Fibroblast of peridontal ligament (primary cell): ENCODE data around the gene RCCD1.
A peak's percentile ranks its signal among the peaks of the same experiment; 100 is the strongest.
"Not testable (repeated sequence)": the region's sequence is repeated elsewhere in the genome, so short reads cannot be mapped to it uniquely, and the experiment has no call there.

ENCODE experiments used
- DNase-seq: peaks from one replicate; pipeline ENCODE4 v3.0.0-alpha.2; 2010; ENCODE audit errors: extremely low read depth

The RCCD1 gene

GRCh38 chr15:90954712-90955623 is at the start of gene RCCD1:
RCCD1 (plus strand) TSS chr15:90954884; CDS start chr15:90956735, 1,851 bp downstream.
- peak; percentile 92 for DNase-seq

GRCh38 chr15:90905306-90906180 is 49.1 kb upstream of the RCCD1 start:
- DNase-seq, result no peak

DNA sequence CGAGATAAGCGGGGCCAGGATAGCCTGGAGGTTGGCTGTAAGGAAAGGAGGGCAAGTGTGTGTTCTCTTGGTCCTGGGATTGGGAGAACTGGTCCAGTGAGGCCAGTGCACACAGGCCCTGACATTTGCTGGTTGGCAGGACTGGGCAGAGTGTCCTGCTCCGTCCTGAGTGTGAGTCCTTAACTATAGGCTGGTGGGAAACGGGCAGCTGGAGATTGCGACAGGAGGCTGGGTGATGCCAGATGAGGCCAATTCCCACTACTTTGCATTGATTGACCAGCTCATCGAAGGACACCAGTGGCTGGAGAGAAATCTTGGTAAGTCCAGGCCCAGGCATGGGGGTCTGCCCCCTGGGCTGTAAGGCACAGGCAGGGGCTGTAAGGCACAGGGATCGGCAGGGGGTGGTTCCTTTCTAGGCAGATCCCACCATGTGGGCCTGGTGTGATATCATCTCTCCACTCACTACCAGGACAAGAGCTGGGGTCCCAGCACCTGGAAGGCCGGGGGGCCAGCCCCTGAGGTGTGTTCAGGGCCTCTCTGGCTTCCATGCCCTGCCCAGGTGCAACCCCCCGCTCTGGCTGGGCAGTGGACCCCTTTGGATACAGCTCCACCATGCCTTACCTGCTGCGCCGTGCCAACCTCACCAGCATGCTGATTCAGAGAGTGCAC is 48.4 kb upstream of the RCCD1 start:
- no peak for DNase-seq

DNA sequence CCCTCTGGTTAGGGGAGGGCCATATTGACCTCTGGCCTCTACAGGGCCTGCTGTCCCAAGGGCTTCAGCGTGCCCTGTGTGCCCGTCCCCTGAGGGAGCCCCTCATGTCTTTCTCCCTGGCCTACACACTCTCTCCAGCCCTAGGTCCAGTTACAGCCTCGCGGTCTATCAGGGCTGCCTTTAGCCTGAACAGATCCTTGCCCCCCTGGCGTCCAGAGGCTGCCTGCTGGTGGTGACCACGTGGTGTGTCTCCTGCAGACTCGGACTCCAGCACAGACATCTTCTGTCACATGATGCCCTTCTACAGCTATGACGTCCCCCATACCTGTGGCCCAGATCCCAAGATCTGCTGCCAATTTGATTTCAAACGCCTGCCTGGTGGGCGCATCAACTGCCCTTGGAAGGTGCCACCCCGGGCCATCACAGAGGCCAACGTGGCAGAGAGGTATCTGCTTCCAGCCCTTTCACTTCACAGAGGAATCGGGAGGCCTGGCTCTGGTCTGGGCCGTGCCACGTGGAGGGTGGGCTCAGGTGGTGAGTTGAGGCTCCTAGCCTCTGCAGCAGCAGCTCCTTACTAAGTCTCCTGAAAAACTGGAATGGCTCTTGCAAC is 47.5 kb upstream of the RCCD1 start:
- DNase-seq, result no peak

DNA sequence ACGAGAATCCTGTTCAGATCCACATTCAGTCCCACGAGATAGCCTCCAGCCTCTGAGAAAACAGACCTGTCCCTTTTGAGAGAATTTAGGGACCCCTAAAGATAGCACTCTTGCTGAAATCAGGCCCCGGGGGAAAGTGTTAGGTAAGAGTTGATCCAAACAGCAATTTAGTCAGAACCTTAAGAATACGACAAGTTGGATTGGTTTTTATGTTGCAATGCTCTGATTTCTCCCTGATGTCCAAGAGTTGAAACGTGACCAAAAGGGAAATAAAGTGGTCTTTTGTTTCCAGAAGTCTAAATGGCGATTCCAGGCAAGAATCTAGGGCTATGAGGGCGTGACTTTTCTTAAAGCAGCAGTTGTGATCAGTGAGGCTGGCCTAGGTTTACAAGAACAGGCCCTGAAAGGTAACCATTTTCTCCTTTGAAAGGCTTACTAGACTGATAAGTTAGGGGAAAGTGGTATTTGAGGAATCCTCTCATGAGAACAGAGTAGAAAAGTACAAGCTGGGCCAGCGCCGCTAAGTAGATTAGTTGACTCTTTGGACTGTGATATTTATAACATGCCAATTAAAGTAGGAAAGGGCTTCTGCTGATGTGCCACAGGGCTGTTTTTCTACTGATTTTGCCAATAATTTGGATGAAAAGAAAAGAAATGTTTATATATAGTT is 46.7 kb upstream of the RCCD1 start:
- DNase-seq, result no peak

DNA sequence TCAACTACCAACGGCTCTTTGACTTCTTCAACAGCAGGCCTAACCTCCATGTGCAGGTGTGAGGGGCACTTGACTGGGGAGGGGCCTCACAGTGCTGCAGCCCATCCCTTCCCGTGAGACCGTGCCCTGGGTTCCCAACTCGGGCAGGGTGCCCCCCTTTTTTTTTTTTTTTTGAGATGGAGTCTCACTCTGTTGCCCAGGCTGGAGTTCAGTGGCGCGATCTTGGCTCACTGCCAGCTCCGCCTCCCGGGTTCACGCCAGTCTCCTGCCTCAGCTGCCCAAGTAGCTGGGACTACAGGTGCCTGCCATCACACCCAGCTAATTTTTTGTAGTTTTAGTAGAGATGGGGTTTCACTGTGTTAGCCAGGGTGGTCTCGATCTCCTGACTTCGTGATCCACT is 45.2 kb upstream of the RCCD1 start:
- not testable (repeated sequence) for DNase-seq

DNA sequence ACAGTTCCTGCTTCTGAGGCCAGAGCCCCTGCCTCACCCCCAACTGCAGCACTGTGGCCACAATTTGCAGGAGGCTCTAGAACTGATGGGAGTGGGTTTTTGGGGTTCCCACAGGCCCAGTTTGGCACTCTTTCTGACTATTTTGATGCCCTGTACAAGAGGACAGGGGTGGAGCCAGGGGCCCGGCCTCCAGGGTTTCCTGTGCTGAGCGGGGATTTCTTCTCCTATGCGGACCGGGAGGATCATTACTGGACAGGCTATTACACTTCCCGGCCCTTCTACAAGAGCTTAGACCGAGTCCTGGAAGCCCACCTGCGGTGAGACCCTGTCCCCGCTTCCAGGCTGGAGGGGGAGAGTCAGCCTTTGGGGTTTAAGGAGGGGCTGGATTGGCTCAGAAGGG is 44.7 kb upstream of the RCCD1 start:
- no peak for DNase-seq

- DNase-seq, result no peak
Observed at GRCh38 chr15:90910441-90911301, 44.0 kb upstream of the RCCD1 start.

GRCh38 chr15:90911302-90911623 is 43.4 kb upstream of the RCCD1 start:
- DNase-seq, result no peak

DNA sequence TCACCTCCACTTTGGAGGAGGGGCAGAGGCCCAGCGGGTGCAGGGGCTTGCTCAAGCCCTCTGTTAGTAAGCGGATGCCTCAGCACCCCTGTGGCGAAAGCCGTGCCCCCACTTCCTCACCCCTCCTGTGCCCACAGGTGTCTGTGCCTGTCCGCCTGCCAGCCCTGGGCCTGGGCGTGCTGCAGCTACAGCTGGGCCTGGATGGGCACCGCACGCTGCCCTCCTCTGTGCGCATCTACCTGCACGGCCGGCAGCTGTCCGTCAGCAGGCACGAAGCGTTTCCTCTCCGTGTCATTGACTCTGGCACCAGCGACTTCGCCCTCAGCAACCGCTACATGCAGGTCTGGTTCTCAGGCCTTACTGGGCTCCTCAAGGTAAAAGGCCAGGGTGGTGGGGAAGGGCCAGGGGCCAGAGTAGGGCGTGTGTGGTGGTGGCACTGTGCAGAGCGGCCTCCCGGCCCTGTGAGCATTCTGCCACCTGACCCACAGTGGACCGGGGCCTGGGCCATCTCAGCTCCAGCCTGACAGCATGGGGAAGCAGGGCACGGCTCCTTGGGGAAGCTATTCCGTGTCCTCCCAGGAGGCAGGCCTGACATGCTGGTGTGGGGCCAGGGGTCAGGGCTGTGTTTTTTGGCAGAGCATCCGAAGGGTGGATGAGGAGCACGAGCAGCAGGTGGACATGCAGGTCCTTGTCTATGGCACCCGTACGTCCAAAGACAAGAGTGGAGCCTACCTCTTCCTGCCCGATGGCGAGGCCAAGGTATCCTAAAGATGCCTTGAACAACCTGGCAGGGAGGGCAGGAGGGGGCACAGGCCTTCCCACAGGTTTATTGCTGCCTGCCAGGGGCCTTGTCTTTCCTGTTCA is 42.5 kb upstream of the RCCD1 start:
- no peak for DNase-seq

DNA sequence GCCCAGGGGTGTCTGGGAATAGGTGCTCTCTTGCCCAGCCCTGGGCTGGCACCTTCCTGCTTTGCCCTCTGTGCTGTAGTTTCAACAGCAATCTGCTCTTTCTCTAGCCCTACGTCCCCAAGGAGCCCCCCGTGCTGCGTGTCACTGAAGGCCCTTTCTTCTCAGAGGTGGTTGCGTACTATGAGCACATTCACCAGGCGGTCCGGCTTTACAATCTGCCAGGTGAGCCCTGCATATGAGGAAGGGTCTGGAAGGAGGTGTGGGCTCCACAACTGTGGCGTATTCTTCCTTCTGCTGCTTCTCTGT is 42.0 kb upstream of the RCCD1 start:
- DNase-seq, result no peak

DNA sequence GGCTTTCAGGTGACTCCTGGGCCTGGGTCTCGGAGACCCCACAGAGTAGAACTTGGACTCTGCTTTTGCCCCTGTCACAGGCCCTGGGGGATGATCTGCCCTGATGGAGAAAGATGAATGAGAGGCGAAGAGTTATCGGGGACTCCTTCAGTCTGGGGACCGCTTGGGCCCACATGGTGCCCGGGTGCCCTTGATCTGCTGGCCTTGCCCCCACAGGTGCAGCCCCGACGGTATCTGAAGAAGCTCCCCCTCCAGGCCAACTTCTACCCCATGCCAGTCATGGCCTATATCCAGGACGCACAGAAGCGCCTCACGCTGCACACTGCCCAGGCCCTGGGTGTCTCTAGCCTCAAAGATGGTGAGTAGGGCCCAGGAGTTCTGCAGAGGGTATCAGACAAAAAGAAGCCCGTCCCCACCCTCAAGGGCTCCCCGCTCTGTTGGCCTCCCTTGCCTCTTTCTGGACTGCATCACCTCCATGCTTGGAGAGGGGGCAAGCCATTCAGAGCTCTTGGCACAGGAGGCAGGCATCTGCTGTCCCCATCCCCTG is 41.2 kb upstream of the RCCD1 start:
- DNase-seq, result no peak

GRCh38 chr15:90914305-90915080 is 40.2 kb upstream of the RCCD1 start:
- no peak for DNase-seq

DNA sequence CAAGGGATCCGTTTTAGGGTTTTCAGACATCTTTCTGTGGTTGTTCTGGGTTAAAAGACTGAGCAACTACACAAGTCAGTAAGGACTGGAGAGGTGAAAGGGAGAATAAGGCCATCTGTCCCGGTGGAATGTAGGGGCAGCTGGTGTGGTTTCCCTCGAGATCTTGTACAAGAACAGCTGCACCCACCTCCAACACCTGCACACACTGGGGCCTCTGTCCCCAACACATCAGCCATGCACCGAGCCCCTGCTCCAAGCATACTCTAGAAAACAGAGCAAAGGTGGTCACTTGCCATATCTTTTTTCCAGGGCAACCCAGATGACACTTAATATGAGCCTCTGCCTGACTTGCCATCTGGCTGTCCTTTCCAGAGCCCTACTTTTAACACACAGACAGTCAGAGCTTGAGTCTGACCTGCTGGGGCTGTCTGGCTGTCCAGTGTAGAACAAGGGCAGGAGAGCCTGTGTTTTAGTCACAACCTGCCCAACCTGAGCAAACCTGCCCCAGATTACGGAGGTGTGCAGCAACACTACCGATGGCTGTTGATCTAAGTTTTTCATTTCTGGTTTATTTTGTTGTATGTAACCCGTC is 39.4 kb upstream of the RCCD1 start:
- DNase-seq, result no peak

GRCh38 chr15:90915808-90916440 is 38.8 kb upstream of the RCCD1 start:
- DNase-seq, result no peak

DNA sequence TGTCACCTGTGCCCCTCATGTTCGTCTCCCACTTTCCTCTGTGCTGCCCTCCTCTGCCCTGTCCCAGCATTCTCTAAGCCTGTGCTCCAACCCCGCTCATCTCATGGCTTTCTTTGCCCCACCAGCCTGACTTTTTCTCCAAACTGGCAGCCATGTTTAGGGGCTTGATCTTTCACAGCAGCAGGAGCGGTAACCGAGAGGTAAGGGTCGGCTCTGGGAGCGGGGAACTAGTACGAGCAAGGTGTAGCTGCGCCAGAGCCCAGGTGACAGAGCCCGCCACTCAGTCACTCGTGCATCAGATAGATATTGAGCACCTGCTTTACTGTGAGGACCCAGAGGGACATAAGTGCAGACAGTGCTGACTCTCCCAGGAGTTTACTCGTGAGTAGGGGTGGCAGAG is 38.2 kb upstream of the RCCD1 start:
- DNase-seq, result no peak

DNA sequence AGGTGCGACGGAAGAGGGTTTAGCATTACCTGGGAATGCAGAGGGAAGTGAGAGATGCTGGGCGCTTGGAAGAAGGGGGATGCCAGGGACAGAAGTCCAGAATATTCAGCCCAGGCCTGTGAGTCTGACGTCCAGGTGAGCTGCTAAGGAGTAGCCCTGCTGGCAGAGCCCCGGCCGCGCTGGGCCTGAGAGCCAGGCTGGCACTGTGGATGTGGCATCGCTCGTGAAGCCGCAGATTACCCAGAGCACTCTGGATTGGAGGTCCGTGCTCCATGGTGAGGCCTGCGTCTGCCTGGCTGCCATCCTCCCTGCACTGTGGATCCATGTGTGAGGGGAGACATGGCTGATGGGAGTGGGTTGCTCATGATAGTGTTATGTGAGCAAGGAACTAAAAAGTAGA is 37.1 kb upstream of the RCCD1 start:
- DNase-seq, result no peak
